Endothelial cell (in vitro differentiated cells): ENCODE data around the gene BIRC6. TPM values are rescaled to one million over a fixed set of nuclear protein-coding genes. Genes with fewer than 3 reads are reported as not detected.
A peak's percentile ranks its signal among the peaks of the same experiment; 100 is the strongest.
"Not testable (repeated sequence)": the region's sequence is repeated elsewhere in the genome, so short reads cannot be mapped to it uniquely, and the experiment has no call there.

Source experiments
- DNase-seq: peaks from one replicate; pipeline ENCODE4 v3.0.0; 2021; ENCODE audit warnings: low spot score
- H3K27ac Mint-ChIP-seq: one replicate; pipeline ENCODE4 v1.8.0; 2021; ENCODE audit warnings: mixed read lengths, inconsistent platforms; ENCODE audit not compliant: unreplicated experiment
- H3K27me3 Mint-ChIP-seq: one replicate; pipeline ENCODE4 v1.8.0; 2021; ENCODE audit warnings: mild to moderate bottlenecking, moderate library complexity, mixed read lengths, inconsistent platforms; ENCODE audit not compliant: unreplicated experiment
- H3K36me3 Mint-ChIP-seq: one replicate; pipeline ENCODE4 v1.8.0; 2021; ENCODE audit warnings: mild to moderate bottlenecking, low read depth, mixed read lengths, inconsistent platforms; ENCODE audit not compliant: unreplicated experiment
- H3K4me1 Mint-ChIP-seq: one replicate; pipeline ENCODE4 v1.8.0; 2021; ENCODE audit warnings: mild to moderate bottlenecking, mixed read lengths, inconsistent platforms; ENCODE audit not compliant: unreplicated experiment
- H3K4me3 Mint-ChIP-seq: one replicate; pipeline ENCODE4 v1.8.0; 2021; ENCODE audit warnings: mild to moderate bottlenecking, mixed read lengths, inconsistent platforms; ENCODE audit not compliant: unreplicated experiment
- H3K9me3 Mint-ChIP-seq: one replicate; pipeline ENCODE4 v1.8.0; 2021; ENCODE audit warnings: mixed read lengths, inconsistent platforms; ENCODE audit not compliant: unreplicated experiment
- CTCF ChIP-seq: fragments of 200-600 bp; sonication (generic); IDR thresholded peaks from one replicate; pipeline ENCODE4 v1.5.0; 2021; ENCODE audit warnings: antibody characterized with exemption; ENCODE audit not compliant: unreplicated experiment
- total RNA-seq: library from RNA; stranded (reverse); fragmentation: NEBNext Ultra II Directional; extraction: Animal tissue kit (Norgen Biotek cat#: 25700); gene quantifications from one replicate; pipeline ENCODE4 v1.2.1, GENCODE V29; 2021; ENCODE audit not compliant: unreplicated experiment

Gene BIRC6
- total RNA-seq, 1 donor from 2014 or later, result 125 TPM

- no peak overlapping the region for H3K27ac Mint-ChIP-seq
- no peaks in the 10 kb centered on the region for H3K4me1 Mint-ChIP-seq
- no peak overlapping the region for H3K4me3 Mint-ChIP-seq
- no peaks in the 10 kb centered on the region for H3K36me3 Mint-ChIP-seq
- no peaks in the 10 kb centered on the region for H3K9me3 Mint-ChIP-seq
- H3K27me3 Mint-ChIP-seq, result no peaks in the 10 kb centered on the region
- DNase-seq, result no peak
- TF ChIP-seq CTCF, result no peak
Measured at GRCh38 chr2:32330136-32330535, 26.7 kb upstream of the BIRC6 start.

GRCh38 chr2:32342801-32343200, 14.0 kb upstream of the BIRC6 start:
- no peaks in the 10 kb centered on the region for H3K36me3 Mint-ChIP-seq
- no peaks in the 10 kb centered on the region for H3K4me1 Mint-ChIP-seq
- no peaks in the 10 kb centered on the region for H3K27me3 Mint-ChIP-seq
- no peaks in the 10 kb centered on the region for H3K9me3 Mint-ChIP-seq
- no peak overlapping the region for H3K4me3 Mint-ChIP-seq
- no peak for DNase-seq
- no peak overlapping the region for H3K27ac Mint-ChIP-seq
- no peak for TF ChIP-seq CTCF

GRCh38 chr2:32350797-32351196, 6.0 kb upstream of the BIRC6 start:
- not testable (repeated sequence) for H3K4me3 Mint-ChIP-seq, H3K9me3 Mint-ChIP-seq, H3K4me1 Mint-ChIP-seq, H3K27me3 Mint-ChIP-seq, H3K27ac Mint-ChIP-seq, DNase-seq, H3K36me3 Mint-ChIP-seq

- no peak for DNase-seq
- no peak for TF ChIP-seq CTCF
- peak overlapping the region; percentile 96 for H3K27ac Mint-ChIP-seq
Measured at GRCh38 chr2:32355976-32356680, 695 bp upstream of the BIRC6 start.

GRCh38 chr2:32357318-32358110, 691 bp downstream of the BIRC6 start:
- DNase-seq, result peak; percentile 62
- H3K4me1 Mint-ChIP-seq, result peaks cover 22% of the 10 kb centered on the region
- peaks cover 10% of the 10 kb centered on the region for H3K27me3 Mint-ChIP-seq
- no peak for TF ChIP-seq CTCF
- H3K9me3 Mint-ChIP-seq, result no peaks in the 10 kb centered on the region
- peak overlapping the region; percentile 89 for H3K27ac Mint-ChIP-seq
- peak overlapping the region; percentile 93 for H3K4me3 Mint-ChIP-seq
- peaks cover 8% of the 10 kb centered on the region for H3K36me3 Mint-ChIP-seq

More at GRCh38 chr2:32355976-32356680, 695 bp upstream of the BIRC6 start:
- Mint-ChIP-seq H3K27me3 (peaks cover 10% of the 10 kb centered on the region), H3K4me3 (peak overlapping the region; percentile 94), H3K4me1 (peaks cover 22% of the 10 kb centered on the region), H3K9me3 (no peaks in the 10 kb centered on the region), H3K36me3 (peaks cover 8% of the 10 kb centered on the region)
